Measurements from ENCODE around the gene PODXL. TPM values are rescaled to one million over a fixed set of nuclear protein-coding genes. Genes with fewer than 3 reads are reported as not detected.
A peak's percentile ranks its signal among the peaks of the same experiment; 100 is the strongest.

The PODXL gene
- total and polyA plus RNA-seq, 3 donors from 2014 or later = 15.4 to 27.3 (median 19.4) TPM

DNA sequence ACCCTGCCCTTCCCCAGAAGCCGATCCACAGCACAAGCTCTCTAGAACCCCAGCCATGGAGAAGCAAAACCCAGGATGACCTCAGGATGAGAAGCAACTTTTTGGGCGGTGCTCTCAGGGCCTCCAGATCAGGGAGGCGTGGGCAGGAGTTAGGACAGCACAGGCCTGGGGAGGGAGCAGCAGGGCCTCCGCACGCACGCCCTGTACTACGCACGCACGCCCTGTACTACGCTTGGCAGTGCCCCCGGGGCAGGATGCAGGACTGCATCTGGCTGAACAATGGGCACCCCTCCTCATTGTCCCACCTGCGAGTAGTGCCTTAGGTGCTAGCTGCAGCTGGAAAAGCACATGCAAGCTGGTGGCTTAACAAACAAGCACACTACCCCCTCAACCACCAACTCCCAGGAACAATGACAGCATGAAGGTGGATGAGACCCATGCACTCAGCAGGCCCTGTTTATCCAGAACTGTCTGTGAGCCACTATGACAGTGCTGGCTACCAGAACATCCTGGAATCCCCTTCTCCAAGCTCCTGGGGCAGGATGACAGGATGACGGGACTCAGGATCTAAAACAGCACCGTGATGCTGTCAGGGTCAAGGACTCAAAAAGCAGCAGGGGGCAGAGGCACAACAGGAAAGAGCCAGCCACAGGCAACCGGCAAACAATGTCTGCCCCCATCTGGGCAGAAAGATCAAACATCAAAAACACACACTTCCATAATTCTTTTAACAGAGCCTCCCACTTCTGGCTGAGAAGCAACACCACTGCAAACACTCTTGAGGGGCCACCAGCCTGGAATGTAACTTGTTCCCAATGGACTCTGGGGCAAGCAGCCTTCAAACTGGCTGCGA, 11.8 kb downstream of the PODXL start:
- Histone ChIP-seq H3K27ac (peak overlapping the region in 1 of 2 donors; percentile 6), H3K9me3 (no peaks in the 10 kb centered on the region), H3K27me3 (no peaks in the 10 kb centered on the region), H3K4me3 (no peak overlapping the region), H3K36me3 (ENCODE audit: low read depth, missing control alignments) (no peaks in the 10 kb centered on the region), H3K4me1 (peaks cover 3% of the 10 kb centered on the region)
- no peak for TF ChIP-seq POLR2A (IDR thresholded peaks at IDR 0.05)
- TF ChIP-seq, protein P1, sequence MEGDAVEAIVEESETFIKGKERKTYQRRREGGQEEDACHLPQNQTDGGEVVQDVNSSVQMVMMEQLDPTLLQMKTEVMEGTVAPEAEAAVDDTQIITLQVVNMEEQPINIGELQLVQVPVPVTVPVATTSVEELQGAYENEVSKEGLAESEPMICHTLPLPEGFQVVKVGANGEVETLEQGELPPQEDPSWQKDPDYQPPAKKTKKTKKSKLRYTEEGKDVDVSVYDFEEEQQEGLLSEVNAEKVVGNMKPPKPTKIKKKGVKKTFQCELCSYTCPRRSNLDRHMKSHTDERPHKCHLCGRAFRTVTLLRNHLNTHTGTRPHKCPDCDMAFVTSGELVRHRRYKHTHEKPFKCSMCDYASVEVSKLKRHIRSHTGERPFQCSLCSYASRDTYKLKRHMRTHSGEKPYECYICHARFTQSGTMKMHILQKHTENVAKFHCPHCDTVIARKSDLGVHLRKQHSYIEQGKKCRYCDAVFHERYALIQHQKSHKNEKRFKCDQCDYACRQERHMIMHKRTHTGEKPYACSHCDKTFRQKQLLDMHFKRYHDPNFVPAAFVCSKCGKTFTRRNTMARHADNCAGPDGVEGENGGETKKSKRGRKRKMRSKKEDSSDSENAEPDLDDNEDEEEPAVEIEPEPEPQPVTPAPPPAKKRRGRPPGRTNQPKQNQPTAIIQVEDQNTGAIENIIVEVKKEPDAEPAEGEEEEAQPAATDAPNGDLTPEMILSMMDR (IDR thresholded peaks at IDR 0.05) = peak in 1 of 3 experiments; percentile 25
- no peak for DNase-seq
- intact Hi-C loops (cut with DNase I; ENCODE audit: low total_unique reads) = loop anchor here (10.0 kb wide), 1 partner anchor 110 kb away; no protein-coding TSS in a partner anchor
- WGBS, 2 donors = 56 to 69% methylated on average over 6 to 16 of the region's 16 CpGs

DNA sequence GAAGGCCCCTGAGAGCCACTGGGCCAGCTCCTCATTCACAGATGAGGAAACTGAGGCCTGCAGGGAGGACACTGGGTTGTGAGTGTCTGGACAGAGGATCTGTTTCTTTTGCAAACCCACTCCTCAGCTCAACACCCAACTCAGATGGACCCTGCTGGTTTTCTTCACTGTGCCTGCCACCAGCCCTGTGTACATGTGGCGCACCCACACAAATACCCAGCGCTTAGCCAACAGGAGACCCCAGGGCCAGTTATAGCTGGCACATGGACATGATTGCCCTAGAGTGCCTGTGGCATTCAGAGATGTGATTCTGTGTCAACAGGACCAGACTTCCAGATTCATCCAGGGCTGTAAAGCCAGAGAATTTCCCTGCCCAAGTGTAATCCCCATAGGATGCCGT, 12.4 kb downstream of the PODXL start:
- H3K4me1 ChIP-seq = peaks cover 3% of the 10 kb centered on the region
- WGBS, 2 donors = 75 to 86% methylated on average over 2 to 3 of the region's 3 CpGs
- no peaks in the 10 kb centered on the region for H3K9me3 ChIP-seq
- no peak overlapping the region for H3K4me3 ChIP-seq
- TF ChIP-seq, protein P1 (IDR thresholded peaks at IDR 0.05) = no peak
- TF ChIP-seq POLR2A (IDR thresholded peaks at IDR 0.05) = no peak
- DNase-seq = no peak
- no peak overlapping the region for H3K27ac ChIP-seq
- no peaks in the 10 kb centered on the region for H3K36me3 ChIP-seq (ENCODE audit: low read depth, missing control alignments)
- no peaks in the 10 kb centered on the region for H3K27me3 ChIP-seq
- intact Hi-C loops (cut with DNase I; ENCODE audit: low total_unique reads) = loop anchor here (10.0 kb wide), 1 partner anchor 111 kb away; no protein-coding TSS in a partner anchor

DNA sequence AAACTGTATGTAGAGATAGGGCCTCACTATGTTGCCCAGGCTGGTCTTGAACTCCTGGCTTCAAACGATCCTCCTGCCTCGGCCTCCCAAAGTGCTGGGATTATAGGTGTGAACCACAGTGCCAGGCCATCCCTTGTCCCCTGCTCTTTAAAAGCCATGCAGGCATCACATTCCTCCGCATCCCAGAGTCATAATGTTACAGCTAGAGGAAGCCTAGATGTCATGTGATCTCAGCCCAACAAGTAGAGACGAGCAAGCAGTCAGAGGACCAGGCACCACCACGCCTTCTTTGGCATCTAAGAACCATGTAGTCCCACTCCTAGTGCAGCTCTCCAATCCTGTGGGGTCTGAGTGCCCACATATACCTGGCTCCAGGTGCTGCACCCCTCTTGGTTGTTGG, 13.1 kb downstream of the PODXL start:
- no peaks in the 10 kb centered on the region for H3K36me3 ChIP-seq (ENCODE audit: low read depth, missing control alignments)
- H3K27ac ChIP-seq = no peak overlapping the region
- no peak overlapping the region for H3K4me3 ChIP-seq
- intact Hi-C loops (cut with DNase I; ENCODE audit: low total_unique reads) = loop anchor here (10.0 kb wide), 1 partner anchor 112 kb away; no protein-coding TSS in a partner anchor
- WGBS, 2 donors = 89 to 92% methylated on average over 2 to 5 of the region's 5 CpGs
- no peak for DNase-seq
- H3K27me3 ChIP-seq = no peaks in the 10 kb centered on the region
- TF ChIP-seq, protein P1 (IDR thresholded peaks at IDR 0.05) = no peak
- TF ChIP-seq POLR2A (IDR thresholded peaks at IDR 0.05) = no peak
- no peaks in the 10 kb centered on the region for H3K9me3 ChIP-seq
- peaks cover 3% of the 10 kb centered on the region for H3K4me1 ChIP-seq

DNA sequence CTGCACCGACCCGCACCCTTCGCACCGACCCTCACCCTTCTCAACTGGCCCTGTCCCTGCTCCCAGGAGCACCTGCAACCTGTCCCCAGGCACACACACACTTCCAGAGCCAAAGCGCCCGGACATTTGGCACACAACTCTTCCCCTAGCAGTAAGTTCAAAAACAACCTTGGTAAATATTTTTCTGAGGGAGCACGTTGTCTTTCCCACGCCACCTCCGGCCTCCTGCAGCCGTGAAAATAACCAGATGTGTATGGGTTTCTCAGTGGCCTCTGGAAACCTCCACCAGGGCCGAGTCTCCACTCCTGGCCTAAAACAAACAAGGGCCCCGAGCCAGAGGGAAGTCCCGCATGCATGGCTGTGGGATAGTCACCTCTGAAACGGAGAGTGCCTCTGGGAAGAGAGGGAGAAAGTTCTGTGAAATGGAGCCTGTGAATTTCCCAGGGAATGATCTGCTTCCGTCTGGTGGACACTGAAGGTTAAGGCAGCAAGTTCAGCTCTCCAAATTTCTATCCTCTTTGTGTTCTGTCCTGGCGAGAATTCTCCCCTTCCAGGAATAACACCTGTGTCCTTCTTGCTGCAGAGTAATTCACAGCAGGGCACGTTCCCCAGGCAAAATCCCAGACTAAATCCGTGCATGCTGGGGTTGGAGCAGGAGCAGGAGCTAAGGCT, 15.8 kb downstream of the PODXL start:
- H3K27me3 ChIP-seq = no peaks in the 10 kb centered on the region
- DNase-seq = peak; percentile 45
- no peaks in the 10 kb centered on the region for H3K36me3 ChIP-seq (ENCODE audit: low read depth, missing control alignments)
- peaks cover 3% of the 10 kb centered on the region for H3K4me1 ChIP-seq
- H3K4me3 ChIP-seq = no peak overlapping the region
- no peaks in the 10 kb centered on the region for H3K9me3 ChIP-seq
- peak overlapping the region in 1 of 2 donors; percentile 45 for H3K27ac ChIP-seq
- 47 to 53% methylated on average over 18 of the region's 18 CpGs for WGBS, 2 donors
- TF ChIP-seq, protein P1 (IDR thresholded peaks at IDR 0.05) = peak; percentile 35 to 61 (median 42)
- TF ChIP-seq POLR2A (IDR thresholded peaks at IDR 0.05) = no peak
- intact Hi-C loops (cut with DNase I; ENCODE audit: low total_unique reads) = loop anchor here (10.0 kb wide), 1 partner anchor 114 kb away; no protein-coding TSS in a partner anchor

All from testis (tissue), 3 donors.